HCT116 (cell line): ENCODE data around the gene S100P. TPM values are rescaled to one million over a fixed set of nuclear protein-coding genes. Genes with fewer than 3 reads are reported as not detected.

Experiments used
- ATAC-seq: fragments of 200-7000 bp; cut with Tn5 transposase; 2 replicates; pipeline ENCODE4 v1.9.1; 2020; ENCODE audit warnings: mild to moderate bottlenecking, moderate library complexity
- BruUV-seq: library from RNA; stranded (reverse); fragments of 400-500 nt; replicated peaks from 2 replicates; lab custom pipeline; 2021; lab: Mats Ljungman, UMichigan
- CTCF ChIA-PET: fragments of 300-600 bp; sonication (Branson Sonifier 250); formaldehyde crosslinking; loops from one replicate; lab custom pipeline; 2021; ENCODE audit warnings: antibody characterized with exemption; lab: Charles Lee
- POLR2A ChIA-PET: fragments of 300-600, 350-600 bp; sonication (Branson Sonifier 250); formaldehyde crosslinking; loops from one replicate; lab custom pipeline; 2021; ENCODE audit warnings: antibody characterized with exemption; lab: Charles Lee
- RAD21 ChIA-PET, 2 experiments: fragments of 300-600 bp; sonication (Branson Sonifier 250); formaldehyde crosslinking; loops; one replicate each; lab custom pipeline; 2023; ENCODE audit warnings: low total read pairs in 2 of 2; ENCODE audit not compliant: uncharacterized antibody in 2 of 2, unreplicated experiment in 2 of 2, low non-redundant PET in 1 of 2; lab: Charles Lee
- DNase-seq: peaks from one replicate; pipeline ENCODE4 v3.0.0-alpha.2; 2010; ENCODE audit warnings: low read depth, low spot score
- H2AFZ ChIP-seq: fragments of 200-600 bp; shearing (Covaris generic), sonication (generic); 2 replicates; pipeline ENCODE4 v1.6.1; 2017; ENCODE audit warnings: low read depth, mixed run types, mixed read lengths, antibody characterized with exemption, low read length; ENCODE audit not compliant: poor library complexity, severe bottlenecking
- H3K27ac ChIP-seq: 2 replicates; pipeline ENCODE4 v1.5.1; 2012; ENCODE audit warnings: low read depth, low read length
- H3K27me3 ChIP-seq: fragments of 200-600 bp; sonication (generic); 2 replicates; pipeline ENCODE4 v1.6.1; 2016; ENCODE audit warnings: mixed run types, low read length, mixed read lengths; ENCODE audit not compliant: insufficient read depth
- H3K36me3 ChIP-seq, 2 experiments: fragments of 200-500 bp in 1 of 2; fragments of 200-600 bp in 1 of 2; sonication (Bioruptor generic) in 1 of 2; sonication (generic) in 1 of 2; 2 replicates each; pipeline versions ENCODE4 v1.5.1 to v1.6.1; 2014 to 2016; ENCODE audit warnings: low read length in 2 of 2, inconsistent platforms in 1 of 2, mixed read lengths in 1 of 2, mixed run types in 1 of 2; ENCODE audit not compliant: insufficient read depth in 2 of 2, control insufficient read depth in 1 of 2
- H3K4me1 ChIP-seq, 2 experiments: fragments of 200-600 bp in 1 of 2; sonication (generic) in 1 of 2; 2 replicates each; pipeline versions ENCODE4 v1.5.1 to v1.6.1; 2012 to 2017; ENCODE audit warnings: low read length in 2 of 2, inconsistent platforms in 1 of 2, mild to moderate bottlenecking in 1 of 2, mixed read lengths in 1 of 2, mixed run types in 1 of 2, moderate library complexity in 1 of 2; ENCODE audit not compliant: insufficient read depth in 2 of 2, control insufficient read depth in 1 of 2
- H3K4me2 ChIP-seq: fragments of 200-600 bp; sonication (generic); 2 replicates; pipeline ENCODE4 v1.6.1; 2017; ENCODE audit warnings: mixed run types, low read length, mixed read lengths
- H3K4me3 ChIP-seq, 2 experiments: fragments of 200-600 bp in 1 of 2; sonication (generic) in 1 of 2; replicated peaks in 1 of 2; 2 replicates each; pipeline ENCODE4 v1.5.1; 2011 to 2016; ENCODE audit warnings: low read length in 2 of 2, control low read depth in 1 of 2, low read depth in 1 of 2, mild to moderate bottlenecking in 1 of 2, mixed read lengths in 1 of 2, mixed run types in 1 of 2
- H3K79me2 ChIP-seq: fragments of 200-600 bp; sonication (generic); 2 replicates; pipeline ENCODE4 v1.6.1; 2017; ENCODE audit warnings: mild to moderate bottlenecking, mixed run types, low read length, moderate library complexity, mixed read lengths; ENCODE audit not compliant: insufficient read depth
- H3K9ac ChIP-seq: fragments of 200-600 bp; sonication (generic); 2 replicates; pipeline ENCODE4 v1.6.1; 2016; ENCODE audit warnings: low read length, mixed read lengths
- H3K9me2 ChIP-seq: fragments of 200-600 bp; sonication (generic), shearing (Covaris generic); 2 replicates; pipeline ENCODE4 v1.6.1; 2017; ENCODE audit warnings: mixed run types, mild to moderate bottlenecking, moderate library complexity; ENCODE audit not compliant: insufficient read depth
- H3K9me3 ChIP-seq, 2 experiments: fragments of 200-500 bp in 1 of 2; fragments of 200-600 bp in 1 of 2; sonication (Bioruptor generic) in 1 of 2; sonication (generic) in 1 of 2; 2 replicates each; pipeline ENCODE4 v1.6.1; 2014 to 2017; ENCODE audit warnings: low read length in 2 of 2, mixed read lengths in 2 of 2, inconsistent platforms in 1 of 2, low read depth in 1 of 2, mild to moderate bottlenecking in 1 of 2, mixed run types in 1 of 2, moderate library complexity in 1 of 2; ENCODE audit not compliant: control insufficient read depth in 1 of 2, insufficient read depth in 1 of 2
- H4K20me1 ChIP-seq: fragments of 200-600 bp; sonication (generic), shearing (Covaris generic); 2 replicates; pipeline ENCODE4 v1.6.1; 2017; ENCODE audit warnings: mixed run types, mild to moderate bottlenecking, moderate library complexity; ENCODE audit not compliant: insufficient read depth
- CBX3 ChIP-seq: IDR thresholded peaks from 2 replicates; pipeline ENCODE4 v1.6.1; 2012; ENCODE audit warnings: low read depth
- CEBPB ChIP-seq: IDR thresholded peaks from 2 replicates; pipeline ENCODE4 v1.6.1; 2012; ENCODE audit warnings: low read depth
- EGR1 ChIP-seq: IDR thresholded peaks from 2 replicates; pipeline ENCODE4 v1.6.1; 2012; ENCODE audit warnings: low read depth
- ELF1 ChIP-seq: IDR thresholded peaks from 2 replicates; pipeline ENCODE4 v1.6.1; 2012; ENCODE audit warnings: low read depth, borderline replicate concordance
- EZH2 ChIP-seq: fragments of 200-600 bp; sonication (generic); IDR thresholded peaks from 2 replicates; pipeline ENCODE4 v1.6.1; 2017; ENCODE audit warnings: antibody characterized with exemption, mixed run types
- JUND ChIP-seq: IDR thresholded peaks from 2 replicates; pipeline ENCODE4 v1.6.1; 2012
- MAX ChIP-seq: IDR thresholded peaks from 2 replicates; pipeline ENCODE4 v1.6.1; 2012
- POLR2AphosphoS5 ChIP-seq: IDR thresholded peaks from 2 replicates; pipeline ENCODE4 v1.6.1; 2011; ENCODE audit warnings: mild to moderate bottlenecking, low read depth, low read length, moderate library complexity
- RAD21 ChIP-seq: IDR thresholded peaks from 2 replicates; pipeline ENCODE4 v1.6.1; 2012; ENCODE audit warnings: low read depth, mild to moderate bottlenecking
- SIN3A ChIP-seq: IDR thresholded peaks from 2 replicates; pipeline ENCODE4 v1.6.1; 2012; ENCODE audit warnings: low read depth
- SP1 ChIP-seq: IDR thresholded peaks from 2 replicates; pipeline ENCODE4 v1.6.1; 2012; ENCODE audit warnings: low read depth
- TCF7L2 ChIP-seq: IDR thresholded peaks from 2 replicates; pipeline ENCODE4 v1.7.0; 2011; ENCODE audit warnings: borderline replicate concordance, inconsistent platforms; ENCODE audit not compliant: insufficient read depth, insufficient read length; ENCODE audit errors: extremely low read depth
- YY1 ChIP-seq: IDR thresholded peaks from 2 replicates; pipeline ENCODE4 v1.6.1; 2011; ENCODE audit warnings: low read length, low read depth, moderate library complexity, mild to moderate bottlenecking; ENCODE audit not compliant: insufficient replicate concordance; ENCODE audit errors: extremely low read depth
- ZFX ChIP-seq: fragments of 450-650 bp; IDR thresholded peaks from 2 replicates; pipeline ENCODE4 v1.6.1; 2017
- ZNF274 ChIP-seq: fragments of 200-500 bp; sonication (Bioruptor generic); IDR thresholded peaks from 2 replicates; pipeline ENCODE4 v1.6.1; 2014; ENCODE audit warnings: mild to moderate bottlenecking, low read depth, low read length, inconsistent platforms
- intact Hi-C: fragments of 100-400 bp; cut with micrococcal nuclease; formaldehyde crosslinking; loops from 2 replicates; pipeline ENCODE4 v1.10.0; 2022
- total RNA-seq: library from RNA; stranded (reverse); gene quantifications from one replicate; pipeline ENCODE4 v1.2.1, GENCODE V29; 2021; ENCODE audit not compliant: unreplicated experiment
- TF ChIP-seq, protein P1 (sequence below): IDR thresholded peaks from 2 replicates; pipeline ENCODE4 v1.6.1; 2012; ENCODE audit warnings: low read depth

Gene S100P
- total RNA-seq, 1 experiment from 2014 or later: 4.1 TPM

DNA sequence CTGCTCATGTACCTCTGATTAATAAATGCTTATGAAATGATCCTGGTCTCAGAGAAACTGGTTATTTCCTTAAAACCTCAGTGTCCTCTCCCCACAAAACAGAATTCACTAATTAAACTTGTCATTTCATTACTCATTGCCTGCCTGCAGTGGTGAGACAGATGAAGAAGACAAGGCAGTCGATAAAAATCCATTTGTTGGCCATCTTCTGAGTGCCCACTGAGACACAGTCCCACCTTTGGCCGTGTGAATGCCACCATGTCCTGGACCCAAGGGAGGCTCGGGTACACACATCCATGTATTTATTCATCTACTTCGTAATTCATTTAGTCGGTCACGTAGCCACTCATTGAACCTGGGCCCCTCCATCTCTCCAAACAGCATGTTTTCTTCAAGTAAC lies 3.5 kb downstream of the S100P start:
- no peak overlapping the region for H3K4me3 ChIP-seq
- H3K9me3 ChIP-seq: no peaks in the 10 kb centered on the region
- CTCF ChIA-PET: no interaction called here
- H3K4me1 ChIP-seq: peaks cover 4 to 16% of the 10 kb centered on the region in 2 experiments; a peak in 2 of 4 replicates
- no TSS peak for BruUV-seq
- H3K79me2 ChIP-seq: no peaks in the 10 kb centered on the region
- H3K9me2 ChIP-seq: no peaks in the 10 kb centered on the region
- TF ChIP-seq MAX (no peak), ZFX (no peak), CEBPB (no peak), YY1 (no peak), SIN3A (no peak), JUND (no peak), EZH2 (no peak), ELF1 (no peak), CBX3 (no peak), EGR1 (no peak), ZNF274 (no peak), SP1 (no peak), POLR2AphosphoS5 (no peak), TCF7L2 (no peak), RAD21 (no peak)
- TF ChIP-seq, protein P1, sequence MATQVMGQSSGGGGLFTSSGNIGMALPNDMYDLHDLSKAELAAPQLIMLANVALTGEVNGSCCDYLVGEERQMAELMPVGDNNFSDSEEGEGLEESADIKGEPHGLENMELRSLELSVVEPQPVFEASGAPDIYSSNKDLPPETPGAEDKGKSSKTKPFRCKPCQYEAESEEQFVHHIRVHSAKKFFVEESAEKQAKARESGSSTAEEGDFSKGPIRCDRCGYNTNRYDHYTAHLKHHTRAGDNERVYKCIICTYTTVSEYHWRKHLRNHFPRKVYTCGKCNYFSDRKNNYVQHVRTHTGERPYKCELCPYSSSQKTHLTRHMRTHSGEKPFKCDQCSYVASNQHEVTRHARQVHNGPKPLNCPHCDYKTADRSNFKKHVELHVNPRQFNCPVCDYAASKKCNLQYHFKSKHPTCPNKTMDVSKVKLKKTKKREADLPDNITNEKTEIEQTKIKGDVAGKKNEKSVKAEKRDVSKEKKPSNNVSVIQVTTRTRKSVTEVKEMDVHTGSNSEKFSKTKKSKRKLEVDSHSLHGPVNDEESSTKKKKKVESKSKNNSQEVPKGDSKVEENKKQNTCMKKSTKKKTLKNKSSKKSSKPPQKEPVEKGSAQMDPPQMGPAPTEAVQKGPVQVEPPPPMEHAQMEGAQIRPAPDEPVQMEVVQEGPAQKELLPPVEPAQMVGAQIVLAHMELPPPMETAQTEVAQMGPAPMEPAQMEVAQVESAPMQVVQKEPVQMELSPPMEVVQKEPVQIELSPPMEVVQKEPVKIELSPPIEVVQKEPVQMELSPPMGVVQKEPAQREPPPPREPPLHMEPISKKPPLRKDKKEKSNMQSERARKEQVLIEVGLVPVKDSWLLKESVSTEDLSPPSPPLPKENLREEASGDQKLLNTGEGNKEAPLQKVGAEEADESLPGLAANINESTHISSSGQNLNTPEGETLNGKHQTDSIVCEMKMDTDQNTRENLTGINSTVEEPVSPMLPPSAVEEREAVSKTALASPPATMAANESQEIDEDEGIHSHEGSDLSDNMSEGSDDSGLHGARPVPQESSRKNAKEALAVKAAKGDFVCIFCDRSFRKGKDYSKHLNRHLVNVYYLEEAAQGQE: no peak
- intact Hi-C loops: no loop called here
- RAD21 ChIA-PET: no interaction called here
- DNase-seq: no peak
- no peak for ATAC-seq
- POLR2A ChIA-PET: no interaction called here
- H3K36me3 ChIP-seq: no peaks in the 10 kb centered on the region
- no peak overlapping the region for H3K27ac ChIP-seq
- H3K4me2 ChIP-seq: no peak overlapping the region
- H3K9ac ChIP-seq: no peak overlapping the region
- no peaks in the 10 kb centered on the region for H4K20me1 ChIP-seq
- no peak overlapping the region for H2AFZ ChIP-seq
- H3K27me3 ChIP-seq: no peaks in the 10 kb centered on the region
